GM10266 (cell line): ENCODE results near the gene C1orf122.

Experiments used
- DNase-seq: peaks from one replicate; pipeline ENCODE4 v3.0.0; 2012; ENCODE audit errors: extremely low spot score
- TF ChIP-seq, protein P1 (sequence below): IDR thresholded peaks from 2 replicates; pipeline ENCODE4 v1.5.1; 2012; ENCODE audit warnings: mild to moderate bottlenecking, low read depth; ENCODE audit not compliant: control insufficient read depth, insufficient read depth; ENCODE audit errors: missing control alignments

Gene C1orf122

GRCh38 chr1:37821481-37821880, 13.9 kb downstream of the C1orf122 start:
- TF ChIP-seq, protein P1, sequence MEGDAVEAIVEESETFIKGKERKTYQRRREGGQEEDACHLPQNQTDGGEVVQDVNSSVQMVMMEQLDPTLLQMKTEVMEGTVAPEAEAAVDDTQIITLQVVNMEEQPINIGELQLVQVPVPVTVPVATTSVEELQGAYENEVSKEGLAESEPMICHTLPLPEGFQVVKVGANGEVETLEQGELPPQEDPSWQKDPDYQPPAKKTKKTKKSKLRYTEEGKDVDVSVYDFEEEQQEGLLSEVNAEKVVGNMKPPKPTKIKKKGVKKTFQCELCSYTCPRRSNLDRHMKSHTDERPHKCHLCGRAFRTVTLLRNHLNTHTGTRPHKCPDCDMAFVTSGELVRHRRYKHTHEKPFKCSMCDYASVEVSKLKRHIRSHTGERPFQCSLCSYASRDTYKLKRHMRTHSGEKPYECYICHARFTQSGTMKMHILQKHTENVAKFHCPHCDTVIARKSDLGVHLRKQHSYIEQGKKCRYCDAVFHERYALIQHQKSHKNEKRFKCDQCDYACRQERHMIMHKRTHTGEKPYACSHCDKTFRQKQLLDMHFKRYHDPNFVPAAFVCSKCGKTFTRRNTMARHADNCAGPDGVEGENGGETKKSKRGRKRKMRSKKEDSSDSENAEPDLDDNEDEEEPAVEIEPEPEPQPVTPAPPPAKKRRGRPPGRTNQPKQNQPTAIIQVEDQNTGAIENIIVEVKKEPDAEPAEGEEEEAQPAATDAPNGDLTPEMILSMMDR, result no peak

DNA sequence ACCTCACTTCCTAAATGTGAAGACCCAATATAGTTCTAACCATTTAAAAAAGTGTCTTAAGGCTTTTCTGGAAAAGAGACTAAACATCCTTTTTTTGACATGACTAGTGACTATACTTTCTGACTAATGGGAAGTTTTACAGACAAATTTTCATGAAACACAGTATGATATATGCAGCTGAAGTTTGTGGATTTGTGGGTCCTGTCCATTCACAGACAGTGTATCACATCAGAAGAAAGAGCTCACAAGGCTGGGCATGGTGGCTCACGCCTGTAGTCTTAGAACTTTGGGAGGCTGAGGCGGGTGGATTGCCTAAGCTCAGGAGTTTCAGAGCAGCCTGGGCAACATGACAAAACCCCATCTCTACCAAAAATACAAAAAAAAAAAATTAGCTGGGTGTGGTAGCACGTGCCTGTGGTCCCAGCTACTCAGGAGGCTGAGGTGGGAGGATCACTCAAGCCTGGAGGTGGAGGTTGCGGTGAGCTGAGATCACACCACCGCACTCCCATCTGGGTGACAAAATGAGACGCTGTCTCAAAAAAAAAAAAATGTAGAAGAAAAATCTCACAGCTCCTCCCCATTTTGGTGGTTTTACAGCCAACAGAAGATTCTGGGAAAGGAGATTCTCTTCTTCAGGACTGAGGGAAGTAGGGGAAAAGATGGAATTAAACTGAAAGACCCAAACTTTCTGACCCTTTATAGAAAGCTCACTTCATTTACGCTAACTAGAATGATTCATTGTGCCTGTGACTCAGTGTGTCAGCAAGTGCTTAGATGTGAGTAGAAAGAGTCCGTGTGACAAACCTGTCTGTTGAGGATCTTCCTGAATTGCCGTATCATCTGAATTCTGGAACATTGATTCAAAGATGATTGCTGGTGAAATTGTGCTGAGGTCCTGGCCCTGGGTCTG, 15.6 kb downstream of the C1orf122 start:
- TF ChIP-seq, protein P1, result no peak
- no peak for DNase-seq

More at GRCh38 chr1:37821481-37821880, 13.9 kb downstream of the C1orf122 start:
- DNase-seq, result no peak

DNA sequence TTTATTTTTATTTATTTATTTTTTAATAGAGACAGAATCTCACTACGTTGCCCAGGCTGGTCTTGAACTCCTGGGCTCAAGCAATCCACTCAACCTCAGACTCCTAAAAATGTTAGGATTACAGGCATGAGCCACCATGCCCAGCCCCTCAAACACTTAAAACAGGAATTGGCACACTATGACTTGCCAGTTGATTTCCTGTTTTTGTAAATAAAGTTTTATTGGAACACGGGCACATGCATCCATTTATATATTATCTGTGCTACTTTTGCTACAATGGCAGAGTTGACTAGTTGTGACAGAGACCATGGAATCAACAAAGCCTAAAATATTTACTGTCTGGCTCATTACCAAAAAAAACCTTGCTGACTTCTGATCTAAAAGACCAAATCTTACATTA, 16.4 kb downstream of the C1orf122 start:
- no peak for DNase-seq
- TF ChIP-seq, protein P1, result no peak

DNA sequence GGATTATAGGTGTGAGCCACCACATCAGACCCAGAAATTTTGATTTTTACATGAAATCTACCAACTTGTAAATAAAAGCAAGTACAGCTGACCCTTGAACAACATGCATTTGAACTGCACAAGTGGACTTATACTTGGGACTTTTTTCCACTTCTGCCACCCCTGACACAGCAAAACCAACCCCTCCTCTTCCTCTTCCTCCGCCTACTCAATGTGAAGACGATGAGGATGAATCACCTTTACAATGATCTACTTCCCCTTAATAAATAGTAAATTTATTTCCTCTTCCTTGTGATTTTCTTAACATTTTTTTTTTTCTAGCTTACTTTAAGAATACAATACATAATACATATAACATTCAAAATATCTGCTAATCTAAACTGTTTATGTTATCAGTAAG, 17.9 kb downstream of the C1orf122 start:
- TF ChIP-seq, protein P1, result no peak
- DNase-seq, result no peak

GRCh38 chr1:37828410-37829074, 21.0 kb downstream of the C1orf122 start:
- DNase-seq, result no peak
- TF ChIP-seq, protein P1, result no peak

GRCh38 chr1:37831109-37831508, 23.5 kb downstream of the C1orf122 start:
- no peak for DNase-seq
- TF ChIP-seq, protein P1, result no peak

DNA sequence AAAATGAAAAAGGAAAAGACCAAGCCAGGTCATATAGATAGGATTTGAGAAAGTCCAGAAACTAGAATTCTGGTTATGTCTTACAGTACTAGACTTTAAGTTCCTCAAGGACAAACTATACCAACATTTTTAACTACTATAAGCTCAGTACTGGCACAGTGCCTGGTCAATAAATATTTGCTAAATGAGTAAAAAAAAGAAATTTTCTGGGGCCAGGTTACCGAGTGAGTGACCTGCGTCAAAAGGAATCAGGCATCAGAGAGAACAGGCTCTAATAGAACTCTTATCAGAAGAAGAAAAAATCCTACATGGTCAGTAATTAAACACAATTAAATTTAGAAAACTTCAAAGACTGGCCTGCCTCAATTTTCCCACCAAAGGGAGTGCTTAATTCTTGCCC, 24.2 kb downstream of the C1orf122 start:
- TF ChIP-seq, protein P1, result no peak
- no peak for DNase-seq
